ENCODE measurements around the gene CADM1. TPM values are rescaled to one million over a fixed set of nuclear protein-coding genes. Genes with fewer than 3 reads are reported as not detected.

CADM1 gene
- polyA plus RNA-seq, 1 donor (not counting 4 experiments of a cell fraction or from before 2014, with no cell fraction given): 9.5 TPM

DNA sequence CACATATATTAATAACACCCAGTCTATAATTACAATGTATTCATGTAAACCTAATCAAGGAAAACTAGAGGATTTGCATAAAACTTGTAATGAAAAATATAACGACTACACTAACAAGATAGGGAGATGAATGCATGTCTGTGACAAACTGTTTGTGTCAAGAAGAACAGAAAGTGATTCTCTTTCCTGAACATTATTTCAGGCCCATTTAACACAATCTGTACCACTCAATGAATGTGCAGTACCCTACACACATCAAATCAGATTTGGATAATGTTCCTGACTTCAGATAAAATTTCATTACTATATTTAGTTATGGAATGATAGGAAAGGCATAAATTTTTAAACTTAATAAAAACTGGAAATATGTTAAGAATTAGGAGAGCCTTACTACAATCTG is 93.1 kb downstream of the CADM1 start:
- no peaks in the 10 kb centered on the region for H3K9me1 ChIP-seq (ENCODE audit: control insufficient read depth, extremely low read depth, insufficient read depth, low read length)
- H3K9me3 ChIP-seq (ENCODE audit: control insufficient read depth, low read depth, low read length): no peaks in the 10 kb centered on the region
- H3K36me3 ChIP-seq (ENCODE audit: control insufficient read depth in 2 of 2, extremely low read depth in 1 of 2, insufficient read depth in 2 of 2, low read length in 2 of 2): no peaks in the 10 kb centered on the region
- no peak for FAIRE-seq
- H3K4me3 ChIP-seq (ENCODE audit: control insufficient read depth in 2 of 3, extremely low read depth in 1 of 3, insufficient read depth in 2 of 3, low read depth in 1 of 3, low read length in 3 of 3): no peak overlapping the region
- no peak for DNase-seq (ENCODE audit: low read depth, low spot score)
- no peak overlapping the region for H3K27ac ChIP-seq (ENCODE audit: control insufficient read depth, insufficient read depth, low read length)
- no peaks in the 10 kb centered on the region for H3K79me2 ChIP-seq (ENCODE audit: control insufficient read depth, insufficient read depth, low read length)
- no peak for TF ChIP-seq EZH2 (IDR thresholded peaks at IDR 0.05; ENCODE audit: low read length)
- TF ChIP-seq, protein P1, sequence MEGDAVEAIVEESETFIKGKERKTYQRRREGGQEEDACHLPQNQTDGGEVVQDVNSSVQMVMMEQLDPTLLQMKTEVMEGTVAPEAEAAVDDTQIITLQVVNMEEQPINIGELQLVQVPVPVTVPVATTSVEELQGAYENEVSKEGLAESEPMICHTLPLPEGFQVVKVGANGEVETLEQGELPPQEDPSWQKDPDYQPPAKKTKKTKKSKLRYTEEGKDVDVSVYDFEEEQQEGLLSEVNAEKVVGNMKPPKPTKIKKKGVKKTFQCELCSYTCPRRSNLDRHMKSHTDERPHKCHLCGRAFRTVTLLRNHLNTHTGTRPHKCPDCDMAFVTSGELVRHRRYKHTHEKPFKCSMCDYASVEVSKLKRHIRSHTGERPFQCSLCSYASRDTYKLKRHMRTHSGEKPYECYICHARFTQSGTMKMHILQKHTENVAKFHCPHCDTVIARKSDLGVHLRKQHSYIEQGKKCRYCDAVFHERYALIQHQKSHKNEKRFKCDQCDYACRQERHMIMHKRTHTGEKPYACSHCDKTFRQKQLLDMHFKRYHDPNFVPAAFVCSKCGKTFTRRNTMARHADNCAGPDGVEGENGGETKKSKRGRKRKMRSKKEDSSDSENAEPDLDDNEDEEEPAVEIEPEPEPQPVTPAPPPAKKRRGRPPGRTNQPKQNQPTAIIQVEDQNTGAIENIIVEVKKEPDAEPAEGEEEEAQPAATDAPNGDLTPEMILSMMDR (optimal IDR thresholded peaks at IDR 0.05 in 1 of 3, IDR thresholded peaks at IDR 0.05 in 1 of 3, conservative IDR thresholded peaks at IDR 0.05 in 1 of 3; ENCODE audit: extremely low read depth in 1 of 3, insufficient read depth in 2 of 3, low read length in 3 of 3): no peak
- dilution Hi-C loops (cut with MboI; ENCODE audit: extremely low pct_ligation_motif_present, low sequenced_read_pairs): no loop called here
- H2AFZ ChIP-seq (ENCODE audit: control insufficient read depth, low read length): no peak overlapping the region
- no peak overlapping the region for H3K4me2 ChIP-seq (ENCODE audit: control insufficient read depth, extremely low read depth, insufficient read depth, low read depth, low read length)
- no peak overlapping the region for H3K9ac ChIP-seq (ENCODE audit: control insufficient read depth, extremely low read depth, insufficient read depth, low read length)
- H3K4me1 ChIP-seq (ENCODE audit: control insufficient read depth, extremely low read depth, insufficient read depth, low read length): no peaks in the 10 kb centered on the region
- H4K20me1 ChIP-seq (ENCODE audit: control insufficient read depth, extremely low read depth, insufficient read depth, low read length): no peaks in the 10 kb centered on the region
- no peaks in the 10 kb centered on the region for H3K27me3 ChIP-seq (ENCODE audit: control insufficient read depth, extremely low read depth, insufficient read depth, low read length)

DNA sequence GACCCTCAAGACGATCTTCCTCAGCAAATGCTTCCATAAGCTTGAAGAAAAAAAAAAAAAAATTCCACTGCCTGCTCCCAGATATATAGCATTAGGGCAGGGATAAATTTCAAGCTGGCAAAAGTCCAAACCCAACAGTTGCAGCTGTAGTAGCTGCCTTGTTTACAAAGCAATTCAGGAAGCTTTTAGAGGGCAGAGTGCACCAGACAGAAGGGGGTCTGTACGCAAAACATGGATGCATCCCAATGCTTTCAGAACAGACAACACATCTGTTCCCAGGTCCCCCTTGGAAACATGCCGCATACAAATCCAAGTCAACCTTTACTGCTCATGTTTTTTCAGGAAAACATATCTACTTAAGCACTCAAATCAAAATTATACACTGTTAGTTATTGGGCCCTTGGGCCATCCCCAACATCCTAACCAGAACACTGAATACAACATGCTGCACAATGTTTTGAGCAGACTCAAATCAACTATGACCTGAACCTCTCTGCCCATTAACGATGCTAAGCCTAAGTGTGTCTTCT is 94.5 kb downstream of the CADM1 start:
- no peak overlapping the region for H3K4me2 ChIP-seq (ENCODE audit: control insufficient read depth, extremely low read depth, insufficient read depth, low read depth, low read length)

More for the DNA sequence above, 94.5 kb downstream of the CADM1 start:
- Histone ChIP-seq H3K4me1 (ENCODE audit: control insufficient read depth, extremely low read depth, insufficient read depth, low read length) (no peaks in the 10 kb centered on the region), H3K4me3 (ENCODE audit: control insufficient read depth in 2 of 3, extremely low read depth in 1 of 3, insufficient read depth in 2 of 3, low read depth in 1 of 3, low read length in 3 of 3) (no peak overlapping the region), H3K27me3 (ENCODE audit: control insufficient read depth, extremely low read depth, insufficient read depth, low read length) (no peaks in the 10 kb centered on the region), H4K20me1 (ENCODE audit: control insufficient read depth, extremely low read depth, insufficient read depth, low read length) (no peaks in the 10 kb centered on the region), H3K36me3 (ENCODE audit: control insufficient read depth in 2 of 2, extremely low read depth in 1 of 2, insufficient read depth in 2 of 2, low read length in 2 of 2) (no peaks in the 10 kb centered on the region), H3K27ac (ENCODE audit: control insufficient read depth, insufficient read depth, low read length) (no peak overlapping the region), H3K9ac (ENCODE audit: control insufficient read depth, extremely low read depth, insufficient read depth, low read length) (no peak overlapping the region), H3K79me2 (ENCODE audit: control insufficient read depth, insufficient read depth, low read length) (no peaks in the 10 kb centered on the region), H2AFZ (ENCODE audit: control insufficient read depth, low read length) (no peak overlapping the region), H3K9me1 (ENCODE audit: control insufficient read depth, extremely low read depth, insufficient read depth, low read length) (no peaks in the 10 kb centered on the region), H3K9me3 (ENCODE audit: control insufficient read depth, low read depth, low read length) (no peaks in the 10 kb centered on the region)
- TF ChIP-seq, protein P1 (optimal IDR thresholded peaks at IDR 0.05 in 1 of 3, IDR thresholded peaks at IDR 0.05 in 1 of 3, conservative IDR thresholded peaks at IDR 0.05 in 1 of 3; ENCODE audit: extremely low read depth in 1 of 3, insufficient read depth in 2 of 3, low read length in 3 of 3): no peak
- no peak for TF ChIP-seq EZH2 (IDR thresholded peaks at IDR 0.05; ENCODE audit: low read length)
- FAIRE-seq: no peak
- dilution Hi-C loops (cut with MboI; ENCODE audit: extremely low pct_ligation_motif_present, low sequenced_read_pairs): no loop called here
- no peak for DNase-seq (ENCODE audit: low read depth, low spot score)

Measured in keratinocyte (primary cell).